HCT116 (cell line): ENCODE data around the gene PLOD1. TPM values are rescaled to one million over a fixed set of nuclear protein-coding genes. Genes with fewer than 3 reads are reported as not detected.
"Not testable (repeated sequence)": the region's sequence is repeated elsewhere in the genome, so short reads cannot be mapped to it uniquely, and the experiment has no call there.

ENCODE experiments used
- ATAC-seq: fragments of 200-7000 bp; cut with Tn5 transposase; 2 replicates; pipeline ENCODE4 v1.9.1; 2020; ENCODE audit warnings: mild to moderate bottlenecking, moderate library complexity
- BruUV-seq: library from RNA; stranded (reverse); fragments of 400-500 nt; replicated peaks from 2 replicates; lab custom pipeline; 2021; lab: Mats Ljungman, UMichigan
- CTCF ChIA-PET: fragments of 300-600 bp; sonication (Branson Sonifier 250); formaldehyde crosslinking; loops from one replicate; lab custom pipeline; 2021; ENCODE audit warnings: antibody characterized with exemption; lab: Charles Lee
- POLR2A ChIA-PET: fragments of 300-600, 350-600 bp; sonication (Branson Sonifier 250); formaldehyde crosslinking; loops from one replicate; lab custom pipeline; 2021; ENCODE audit warnings: antibody characterized with exemption; lab: Charles Lee
- RAD21 ChIA-PET, 2 experiments: fragments of 300-600 bp; sonication (Branson Sonifier 250); formaldehyde crosslinking; loops; one replicate each; lab custom pipeline; 2023; ENCODE audit warnings: low total read pairs in 2 of 2; ENCODE audit not compliant: uncharacterized antibody in 2 of 2, unreplicated experiment in 2 of 2, low non-redundant PET in 1 of 2; lab: Charles Lee
- DNase-seq: peaks from one replicate; pipeline ENCODE4 v3.0.0-alpha.2; 2010; ENCODE audit warnings: low read depth, low spot score
- H2AFZ ChIP-seq: fragments of 200-600 bp; shearing (Covaris generic), sonication (generic); 2 replicates; pipeline ENCODE4 v1.6.1; 2017; ENCODE audit warnings: low read depth, mixed run types, mixed read lengths, antibody characterized with exemption, low read length; ENCODE audit not compliant: poor library complexity, severe bottlenecking
- H3K27ac ChIP-seq: 2 replicates; pipeline ENCODE4 v1.5.1; 2012; ENCODE audit warnings: low read depth, low read length
- H3K27me3 ChIP-seq: fragments of 200-600 bp; sonication (generic); 2 replicates; pipeline ENCODE4 v1.6.1; 2016; ENCODE audit warnings: mixed run types, low read length, mixed read lengths; ENCODE audit not compliant: insufficient read depth
- H3K36me3 ChIP-seq, 2 experiments: fragments of 200-500 bp in 1 of 2; fragments of 200-600 bp in 1 of 2; sonication (Bioruptor generic) in 1 of 2; sonication (generic) in 1 of 2; 2 replicates each; pipeline versions ENCODE4 v1.5.1 to v1.6.1; 2014 to 2016; ENCODE audit warnings: low read length in 2 of 2, inconsistent platforms in 1 of 2, mixed read lengths in 1 of 2, mixed run types in 1 of 2; ENCODE audit not compliant: insufficient read depth in 2 of 2, control insufficient read depth in 1 of 2
- H3K4me1 ChIP-seq, 2 experiments: fragments of 200-600 bp in 1 of 2; sonication (generic) in 1 of 2; 2 replicates each; pipeline versions ENCODE4 v1.5.1 to v1.6.1; 2012 to 2017; ENCODE audit warnings: low read length in 2 of 2, inconsistent platforms in 1 of 2, mild to moderate bottlenecking in 1 of 2, mixed read lengths in 1 of 2, mixed run types in 1 of 2, moderate library complexity in 1 of 2; ENCODE audit not compliant: insufficient read depth in 2 of 2, control insufficient read depth in 1 of 2
- H3K4me2 ChIP-seq: fragments of 200-600 bp; sonication (generic); 2 replicates; pipeline ENCODE4 v1.6.1; 2017; ENCODE audit warnings: mixed run types, low read length, mixed read lengths
- H3K4me3 ChIP-seq, 2 experiments: fragments of 200-600 bp in 1 of 2; sonication (generic) in 1 of 2; replicated peaks in 1 of 2; 2 replicates each; pipeline ENCODE4 v1.5.1; 2011 to 2016; ENCODE audit warnings: low read length in 2 of 2, control low read depth in 1 of 2, low read depth in 1 of 2, mild to moderate bottlenecking in 1 of 2, mixed read lengths in 1 of 2, mixed run types in 1 of 2
- H3K79me2 ChIP-seq: fragments of 200-600 bp; sonication (generic); 2 replicates; pipeline ENCODE4 v1.6.1; 2017; ENCODE audit warnings: mild to moderate bottlenecking, mixed run types, low read length, moderate library complexity, mixed read lengths; ENCODE audit not compliant: insufficient read depth
- H3K9ac ChIP-seq: fragments of 200-600 bp; sonication (generic); 2 replicates; pipeline ENCODE4 v1.6.1; 2016; ENCODE audit warnings: low read length, mixed read lengths
- H3K9me2 ChIP-seq: fragments of 200-600 bp; sonication (generic), shearing (Covaris generic); 2 replicates; pipeline ENCODE4 v1.6.1; 2017; ENCODE audit warnings: mixed run types, mild to moderate bottlenecking, moderate library complexity; ENCODE audit not compliant: insufficient read depth
- H3K9me3 ChIP-seq, 2 experiments: fragments of 200-500 bp in 1 of 2; fragments of 200-600 bp in 1 of 2; sonication (Bioruptor generic) in 1 of 2; sonication (generic) in 1 of 2; 2 replicates each; pipeline ENCODE4 v1.6.1; 2014 to 2017; ENCODE audit warnings: low read length in 2 of 2, mixed read lengths in 2 of 2, inconsistent platforms in 1 of 2, low read depth in 1 of 2, mild to moderate bottlenecking in 1 of 2, mixed run types in 1 of 2, moderate library complexity in 1 of 2; ENCODE audit not compliant: control insufficient read depth in 1 of 2, insufficient read depth in 1 of 2
- H4K20me1 ChIP-seq: fragments of 200-600 bp; sonication (generic), shearing (Covaris generic); 2 replicates; pipeline ENCODE4 v1.6.1; 2017; ENCODE audit warnings: mixed run types, mild to moderate bottlenecking, moderate library complexity; ENCODE audit not compliant: insufficient read depth
- CBX3 ChIP-seq: IDR thresholded peaks from 2 replicates; pipeline ENCODE4 v1.6.1; 2012; ENCODE audit warnings: low read depth
- EGR1 ChIP-seq: IDR thresholded peaks from 2 replicates; pipeline ENCODE4 v1.6.1; 2012; ENCODE audit warnings: low read depth
- EZH2phosphoT487 ChIP-seq: fragments of 200-600 bp; IDR thresholded peaks from 2 replicates; pipeline ENCODE4 v1.6.1; 2018; ENCODE audit warnings: antibody characterized with exemption, borderline replicate concordance
- FOSL1 ChIP-seq: IDR thresholded peaks from 2 replicates; pipeline ENCODE4 v1.6.1; 2012; ENCODE audit warnings: low read depth
- POLR2A ChIP-seq: IDR thresholded peaks from 2 replicates; pipeline ENCODE4 v1.7.0; 2011; ENCODE audit warnings: borderline replicate concordance; ENCODE audit not compliant: insufficient read depth, insufficient read length; ENCODE audit errors: extremely low read depth
- RAD21 ChIP-seq: IDR thresholded peaks from 2 replicates; pipeline ENCODE4 v1.6.1; 2012; ENCODE audit warnings: low read depth, mild to moderate bottlenecking
- SRF ChIP-seq: IDR thresholded peaks from 2 replicates; pipeline ENCODE4 v1.6.1; 2012; ENCODE audit warnings: low read depth
- ZFX ChIP-seq: fragments of 450-650 bp; IDR thresholded peaks from 2 replicates; pipeline ENCODE4 v1.6.1; 2017
- ZNF274 ChIP-seq: fragments of 200-500 bp; sonication (Bioruptor generic); IDR thresholded peaks from 2 replicates; pipeline ENCODE4 v1.6.1; 2014; ENCODE audit warnings: mild to moderate bottlenecking, low read depth, low read length, inconsistent platforms
- intact Hi-C: fragments of 100-400 bp; cut with micrococcal nuclease; formaldehyde crosslinking; loops from 2 replicates; pipeline ENCODE4 v1.10.0; 2022
- total RNA-seq: library from RNA; stranded (reverse); gene quantifications from one replicate; pipeline ENCODE4 v1.2.1, GENCODE V29; 2021; ENCODE audit not compliant: unreplicated experiment
- TF ChIP-seq, protein P1 (sequence below), 3 experiments: fragments of 200-600 bp in 1 of 3; sonication (generic) in 1 of 3; IDR thresholded peaks in 2 of 3; conservative IDR thresholded peaks in 1 of 3; 2 replicates each; pipeline ENCODE4 v1.5.1; 2012 to 2017; ENCODE audit warnings: low read depth in 2 of 3, low read length in 2 of 3, antibody characterized with exemption in 1 of 3, borderline replicate concordance in 1 of 3, control low read depth in 1 of 3, mild to moderate bottlenecking in 1 of 3, mixed read lengths in 1 of 3, mixed run types in 1 of 3, moderate library complexity in 1 of 3; ENCODE audit not compliant: insufficient read depth in 1 of 3
- TF ChIP-seq, protein P2 (sequence below): IDR thresholded peaks from 2 replicates; pipeline ENCODE4 v1.6.1; 2012

The PLOD1 gene
- total RNA-seq, 1 experiment from 2014 or later = 175 TPM

DNA sequence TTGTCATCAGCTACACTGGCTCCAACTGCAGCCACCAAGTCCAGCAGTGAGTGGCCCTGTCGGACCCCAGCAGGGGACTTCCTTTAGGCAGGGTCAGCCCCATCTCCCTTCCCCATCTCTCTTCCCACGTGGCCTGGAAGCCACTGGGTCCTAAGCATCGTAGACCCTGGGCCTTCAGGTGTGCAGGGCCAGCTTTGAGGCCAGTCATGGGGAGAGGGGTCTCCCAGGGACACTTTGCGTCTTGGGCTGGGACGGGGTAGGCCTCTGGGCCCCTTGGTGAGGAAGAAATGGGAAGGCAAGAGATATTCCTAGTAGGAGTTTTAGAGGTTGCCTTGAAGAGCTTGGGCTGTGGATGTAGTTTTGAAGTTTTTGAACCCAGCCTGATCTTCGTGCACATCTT lies 72.7 kb downstream of the PLOD1 start:
- no peak for ATAC-seq
- no peak for DNase-seq
- CTCF ChIA-PET = no interaction called here
- H4K20me1 ChIP-seq = no peaks in the 10 kb centered on the region
- TF ChIP-seq EZH2phosphoT487 (no peak), EGR1 (no peak), FOSL1 (no peak), ZFX (no peak), SRF (no peak), ZNF274 (no peak), RAD21 (no peak), CBX3 (no peak), POLR2A (no peak)
- TF ChIP-seq, protein P1, sequence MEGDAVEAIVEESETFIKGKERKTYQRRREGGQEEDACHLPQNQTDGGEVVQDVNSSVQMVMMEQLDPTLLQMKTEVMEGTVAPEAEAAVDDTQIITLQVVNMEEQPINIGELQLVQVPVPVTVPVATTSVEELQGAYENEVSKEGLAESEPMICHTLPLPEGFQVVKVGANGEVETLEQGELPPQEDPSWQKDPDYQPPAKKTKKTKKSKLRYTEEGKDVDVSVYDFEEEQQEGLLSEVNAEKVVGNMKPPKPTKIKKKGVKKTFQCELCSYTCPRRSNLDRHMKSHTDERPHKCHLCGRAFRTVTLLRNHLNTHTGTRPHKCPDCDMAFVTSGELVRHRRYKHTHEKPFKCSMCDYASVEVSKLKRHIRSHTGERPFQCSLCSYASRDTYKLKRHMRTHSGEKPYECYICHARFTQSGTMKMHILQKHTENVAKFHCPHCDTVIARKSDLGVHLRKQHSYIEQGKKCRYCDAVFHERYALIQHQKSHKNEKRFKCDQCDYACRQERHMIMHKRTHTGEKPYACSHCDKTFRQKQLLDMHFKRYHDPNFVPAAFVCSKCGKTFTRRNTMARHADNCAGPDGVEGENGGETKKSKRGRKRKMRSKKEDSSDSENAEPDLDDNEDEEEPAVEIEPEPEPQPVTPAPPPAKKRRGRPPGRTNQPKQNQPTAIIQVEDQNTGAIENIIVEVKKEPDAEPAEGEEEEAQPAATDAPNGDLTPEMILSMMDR (IDR thresholded peaks at IDR 0.05 in 2 of 3, conservative IDR thresholded peaks at IDR 0.05 in 1 of 3; ENCODE audit: borderline replicate concordance in 1 of 3, insufficient read depth in 1 of 3, low read depth in 2 of 3, low read length in 2 of 3) = no peak
- TF ChIP-seq, protein P2, sequence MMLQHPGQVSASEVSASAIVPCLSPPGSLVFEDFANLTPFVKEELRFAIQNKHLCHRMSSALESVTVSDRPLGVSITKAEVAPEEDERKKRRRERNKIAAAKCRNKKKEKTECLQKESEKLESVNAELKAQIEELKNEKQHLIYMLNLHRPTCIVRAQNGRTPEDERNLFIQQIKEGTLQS = no peak
- TF ChIP-seq, all 23 proteins: peak for 0
- Histone ChIP-seq H3K4me1 (peaks cover 0 to 1% of the 10 kb centered on the region in 2 experiments; a peak in 2 of 4 replicates), H2AFZ (no peak overlapping the region), H3K9ac (no peak overlapping the region), H3K4me3 (no peak overlapping the region), H3K4me2 (no peak overlapping the region), H3K9me2 (no peaks in the 10 kb centered on the region), H3K9me3 (no peaks in the 10 kb centered on the region), H3K27ac (no peak overlapping the region), H3K79me2 (no peaks in the 10 kb centered on the region), H3K27me3 (no peaks in the 10 kb centered on the region), H3K36me3 (peaks cover 37 to 69% of the 10 kb centered on the region in 2 experiments)
- ChIA-PET POLR2A (interaction anchor here (0.7 kb wide), 1 partner anchor 12 kb away, joined by 4 read pairs; the partner anchor contains the start of gene MIIP), RAD21 (no interaction called here)
- intact Hi-C loops = no loop called here
- no TSS peak for BruUV-seq

DNA sequence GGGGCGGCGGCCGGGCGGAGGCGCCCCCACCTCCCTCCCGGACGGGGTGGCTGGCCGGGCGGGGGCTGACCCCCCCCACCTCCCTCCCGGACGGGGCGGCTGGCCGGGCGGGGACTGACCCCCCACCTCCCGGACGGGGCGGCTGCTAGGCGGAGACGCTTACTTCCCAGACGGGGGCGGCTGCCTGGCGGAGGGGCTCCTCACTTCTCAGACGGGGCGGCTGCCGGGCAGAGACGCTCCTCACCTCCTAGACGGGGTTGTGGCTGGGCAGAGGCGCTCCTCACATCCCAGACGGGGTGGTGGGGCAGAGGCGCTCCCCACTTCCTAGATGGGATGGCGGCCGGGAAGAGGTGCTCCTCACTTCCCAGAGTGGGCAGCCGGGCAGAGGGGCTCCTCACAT lies 73.8 kb downstream of the PLOD1 start:
- CTCF ChIA-PET, RAD21 ChIA-PET, H3K4me3 ChIP-seq, H3K9ac ChIP-seq, intact Hi-C loops, H3K27ac ChIP-seq, POLR2A ChIA-PET, H3K9me3 ChIP-seq, H3K79me2 ChIP-seq, ATAC-seq, H2AFZ ChIP-seq, H3K4me1 ChIP-seq, H3K4me2 ChIP-seq, BruUV-seq, H3K27me3 ChIP-seq, H4K20me1 ChIP-seq, DNase-seq, H3K9me2 ChIP-seq: not testable (repeated sequence)
- H3K36me3 ChIP-seq = peaks cover 37 to 62% of the 10 kb centered on the region in 2 experiments; a peak in 3 of 4 replicates
